ENCODE data around the gene GNAI3.

Gene GNAI3

GRCh38 chr1:109513110-109513710 is 35.2 kb upstream of the GNAI3 start:
- no peak overlapping the region for H3K4me3 ChIP-seq (ENCODE audit: low read depth, low read length)
- in situ Hi-C loops (cut with HindIII; ENCODE audit: low sequenced_read_pairs): no loop called here
- no peak for DNase-seq (ENCODE audit: low read depth)
- TF ChIP-seq CTCF (IDR thresholded peaks at IDR 0.05; ENCODE audit: low read depth, low read length, missing control alignments): no peak

GRCh38 chr1:109514846-109515245 is 33.6 kb upstream of the GNAI3 start:
- TF ChIP-seq CTCF (IDR thresholded peaks at IDR 0.05; ENCODE audit: low read depth, low read length, missing control alignments): no peak
- H3K4me3 ChIP-seq (ENCODE audit: low read depth, low read length): no peak overlapping the region
- DNase-seq (ENCODE audit: low read depth): no peak
- in situ Hi-C loops (cut with HindIII; ENCODE audit: low sequenced_read_pairs): no loop called here

- no peak for TF ChIP-seq CTCF (IDR thresholded peaks at IDR 0.05; ENCODE audit: low read depth, low read length, missing control alignments)
- DNase-seq (ENCODE audit: low read depth): no peak
- H3K4me3 ChIP-seq (ENCODE audit: low read depth, low read length): no peak overlapping the region
- in situ Hi-C loops (cut with HindIII; ENCODE audit: low sequenced_read_pairs): no loop called here
These were observed 31.5 kb upstream of the GNAI3 start for GRCh38 chr1:109516872-109517271.

- DNase-seq (ENCODE audit: low read depth): no peak
- in situ Hi-C loops (cut with HindIII; ENCODE audit: low sequenced_read_pairs): no loop called here
- no peak overlapping the region for H3K4me3 ChIP-seq (ENCODE audit: low read depth, low read length)
- no peak for TF ChIP-seq CTCF (IDR thresholded peaks at IDR 0.05; ENCODE audit: low read depth, low read length, missing control alignments)
These were observed 31.1 kb upstream of the GNAI3 start for GRCh38 chr1:109517337-109517736.

GRCh38 chr1:109521002-109521951 is 27.1 kb upstream of the GNAI3 start:
- no peak overlapping the region for H3K4me3 ChIP-seq (ENCODE audit: low read depth, low read length)
- in situ Hi-C loops (cut with HindIII; ENCODE audit: low sequenced_read_pairs): no loop called here
- no peak for DNase-seq (ENCODE audit: low read depth)

GRCh38 chr1:109522026-109522425 is 26.4 kb upstream of the GNAI3 start:
- no peak overlapping the region for H3K4me3 ChIP-seq (ENCODE audit: low read depth, low read length)
- TF ChIP-seq CTCF (IDR thresholded peaks at IDR 0.05; ENCODE audit: low read depth, low read length, missing control alignments): no peak
- in situ Hi-C loops (cut with HindIII; ENCODE audit: low sequenced_read_pairs): no loop called here
- DNase-seq (ENCODE audit: low read depth): no peak

More at GRCh38 chr1:109521002-109521951, 27.1 kb upstream of the GNAI3 start:
- TF ChIP-seq CTCF (IDR thresholded peaks at IDR 0.05; ENCODE audit: low read depth, low read length, missing control alignments): no peak
